ENCODE measurements around the gene CD248. TPM values are rescaled to one million over a fixed set of nuclear protein-coding genes. Genes with fewer than 3 reads are reported as not detected.

The CD248 gene
- total RNA-seq, 1 donor from 2014 or later = 31.9 TPM

GRCh38 chr11:66287889-66288670 is 28.8 kb downstream of the CD248 start:
- H3K4me1 Mint-ChIP-seq (ENCODE audit: unreplicated experiment) = peaks cover 18% of the 10 kb centered on the region
- no peak for DNase-seq (ENCODE audit: extremely low spot score, unreplicated experiment)
- no peak for TF ChIP-seq CTCF (conservative IDR thresholded peaks at IDR 0.05)

GRCh38 chr11:66287211-66287888 is 29.5 kb downstream of the CD248 start:
- H3K9me3 Mint-ChIP-seq = no peaks in the 10 kb centered on the region
- no peak for TF ChIP-seq CTCF (conservative IDR thresholded peaks at IDR 0.05)
- peak overlapping the region; percentile 72 for H3K4me3 Mint-ChIP-seq
- DNase-seq (ENCODE audit: extremely low spot score, unreplicated experiment) = no peak
- H3K27ac Mint-ChIP-seq = peak overlapping the region; percentile 53
- peaks cover 18% of the 10 kb centered on the region for H3K4me1 Mint-ChIP-seq (ENCODE audit: unreplicated experiment)
- H3K36me3 Mint-ChIP-seq = peaks cover 3% of the 10 kb centered on the region
- peaks cover 25% of the 10 kb centered on the region for H3K27me3 Mint-ChIP-seq

More at GRCh38 chr11:66287889-66288670, 28.8 kb downstream of the CD248 start:
- peak overlapping the region; percentile 96 for H3K4me3 Mint-ChIP-seq
- H3K36me3 Mint-ChIP-seq = peaks cover 3% of the 10 kb centered on the region
- no peaks in the 10 kb centered on the region for H3K9me3 Mint-ChIP-seq
- H3K27ac Mint-ChIP-seq = peak overlapping the region; percentile 95
- peaks cover 32% of the 10 kb centered on the region for H3K27me3 Mint-ChIP-seq

- peaks cover 3% of the 10 kb centered on the region for H3K36me3 Mint-ChIP-seq
- no peak for DNase-seq (ENCODE audit: extremely low spot score, unreplicated experiment)
- H3K27me3 Mint-ChIP-seq = peaks cover 24% of the 10 kb centered on the region
- peaks cover 18% of the 10 kb centered on the region for H3K4me1 Mint-ChIP-seq (ENCODE audit: unreplicated experiment)
- H3K27ac Mint-ChIP-seq = no peak overlapping the region
- H3K9me3 Mint-ChIP-seq = no peaks in the 10 kb centered on the region
- H3K4me3 Mint-ChIP-seq = peak overlapping the region; percentile 72
- no peak for TF ChIP-seq CTCF (conservative IDR thresholded peaks at IDR 0.05)
Measured at GRCh38 chr11:66286699-66287098, 30.1 kb downstream of the CD248 start.

- H3K27me3 Mint-ChIP-seq = peaks cover 19% of the 10 kb centered on the region
- H3K4me1 Mint-ChIP-seq (ENCODE audit: unreplicated experiment) = peaks cover 23% of the 10 kb centered on the region
- no peak for TF ChIP-seq CTCF (conservative IDR thresholded peaks at IDR 0.05)
- peaks cover 3% of the 10 kb centered on the region for H3K36me3 Mint-ChIP-seq
- no peak for DNase-seq (ENCODE audit: extremely low spot score, unreplicated experiment)
- H3K4me3 Mint-ChIP-seq = peak overlapping the region; percentile 65
- H3K9me3 Mint-ChIP-seq = no peaks in the 10 kb centered on the region
- no peak overlapping the region for H3K27ac Mint-ChIP-seq
Measured at GRCh38 chr11:66285250-66285947, 31.4 kb downstream of the CD248 start.

GRCh38 chr11:66284526-66285078 is 32.2 kb downstream of the CD248 start:
- Mint-ChIP-seq H3K27ac (no peak overlapping the region), H3K4me3 (no peak overlapping the region), H3K27me3 (peaks cover 11% of the 10 kb centered on the region), H3K4me1 (ENCODE audit: unreplicated experiment) (peaks cover 17% of the 10 kb centered on the region), H3K36me3 (peaks cover 3% of the 10 kb centered on the region), H3K9me3 (no peaks in the 10 kb centered on the region)
- no peak for TF ChIP-seq CTCF (conservative IDR thresholded peaks at IDR 0.05)
- no peak for DNase-seq (ENCODE audit: extremely low spot score, unreplicated experiment)

All from type B pancreatic cell (in vitro differentiated cells).